ENCODE data around the gene CIZ1.

DNA sequence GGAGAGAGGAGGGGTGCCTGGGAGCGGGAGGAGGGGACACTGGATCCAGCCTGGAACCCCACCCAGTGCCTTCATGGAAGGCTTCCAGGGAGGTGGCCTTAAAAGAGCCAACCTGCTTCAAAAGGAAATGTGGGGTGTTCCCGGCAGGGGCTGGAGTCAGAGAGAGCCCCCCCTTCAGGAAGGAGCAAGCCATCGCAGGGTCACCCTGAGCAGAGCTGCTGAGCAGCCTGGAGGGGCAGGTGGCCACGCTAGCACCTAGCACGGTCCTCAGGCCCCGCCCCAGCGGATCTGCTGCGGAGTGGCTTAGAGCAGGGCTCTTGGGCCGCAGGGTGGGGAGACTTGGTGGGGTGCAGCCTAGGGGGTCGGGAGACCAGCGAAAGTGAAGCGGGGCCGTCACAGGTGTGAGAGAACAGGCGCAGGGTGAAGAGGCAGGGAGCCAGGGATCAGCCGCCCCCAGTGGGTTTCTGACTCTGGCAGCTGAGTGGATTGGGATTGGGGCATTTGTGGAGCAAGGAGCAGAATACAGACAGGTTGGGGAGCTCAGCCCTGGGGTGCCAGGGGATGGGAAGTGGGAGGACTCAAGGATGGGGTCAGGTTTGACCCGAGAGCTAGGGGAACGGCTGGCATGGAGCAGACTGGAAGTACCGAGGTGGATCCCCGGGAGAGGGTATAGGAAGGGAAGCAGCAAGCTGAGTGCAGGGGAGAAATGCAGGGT, 40.6 kb downstream of the CIZ1 start:
- TF ChIP-seq, protein P1, sequence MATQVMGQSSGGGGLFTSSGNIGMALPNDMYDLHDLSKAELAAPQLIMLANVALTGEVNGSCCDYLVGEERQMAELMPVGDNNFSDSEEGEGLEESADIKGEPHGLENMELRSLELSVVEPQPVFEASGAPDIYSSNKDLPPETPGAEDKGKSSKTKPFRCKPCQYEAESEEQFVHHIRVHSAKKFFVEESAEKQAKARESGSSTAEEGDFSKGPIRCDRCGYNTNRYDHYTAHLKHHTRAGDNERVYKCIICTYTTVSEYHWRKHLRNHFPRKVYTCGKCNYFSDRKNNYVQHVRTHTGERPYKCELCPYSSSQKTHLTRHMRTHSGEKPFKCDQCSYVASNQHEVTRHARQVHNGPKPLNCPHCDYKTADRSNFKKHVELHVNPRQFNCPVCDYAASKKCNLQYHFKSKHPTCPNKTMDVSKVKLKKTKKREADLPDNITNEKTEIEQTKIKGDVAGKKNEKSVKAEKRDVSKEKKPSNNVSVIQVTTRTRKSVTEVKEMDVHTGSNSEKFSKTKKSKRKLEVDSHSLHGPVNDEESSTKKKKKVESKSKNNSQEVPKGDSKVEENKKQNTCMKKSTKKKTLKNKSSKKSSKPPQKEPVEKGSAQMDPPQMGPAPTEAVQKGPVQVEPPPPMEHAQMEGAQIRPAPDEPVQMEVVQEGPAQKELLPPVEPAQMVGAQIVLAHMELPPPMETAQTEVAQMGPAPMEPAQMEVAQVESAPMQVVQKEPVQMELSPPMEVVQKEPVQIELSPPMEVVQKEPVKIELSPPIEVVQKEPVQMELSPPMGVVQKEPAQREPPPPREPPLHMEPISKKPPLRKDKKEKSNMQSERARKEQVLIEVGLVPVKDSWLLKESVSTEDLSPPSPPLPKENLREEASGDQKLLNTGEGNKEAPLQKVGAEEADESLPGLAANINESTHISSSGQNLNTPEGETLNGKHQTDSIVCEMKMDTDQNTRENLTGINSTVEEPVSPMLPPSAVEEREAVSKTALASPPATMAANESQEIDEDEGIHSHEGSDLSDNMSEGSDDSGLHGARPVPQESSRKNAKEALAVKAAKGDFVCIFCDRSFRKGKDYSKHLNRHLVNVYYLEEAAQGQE (IDR thresholded peaks at IDR 0.05; ENCODE audit: insufficient read depth in 1 of 2, low read depth in 2 of 2, low read length in 2 of 2): no peak
- TF ChIP-seq POLR2AphosphoS5 (IDR thresholded peaks at IDR 0.05; ENCODE audit: low read depth, low read length): no peak

Data from PFSK-1 (cell line).